Calu3 (cell line): ENCODE data around the gene CST9. TPM values are rescaled to one million over a fixed set of nuclear protein-coding genes. Genes with fewer than 3 reads are reported as not detected.
"Not testable (repeated sequence)": the region's sequence is repeated elsewhere in the genome, so short reads cannot be mapped to it uniquely, and the experiment has no call there.

Source experiments
- BruUV-seq: library from RNA; stranded (reverse); fragments of 400-500 nt; replicated peaks from 2 replicates; lab custom pipeline; 2021; lab: Mats Ljungman, UMichigan
- CTCF ChIA-PET: fragments of 300-600 bp; sonication (Branson Sonifier 250); formaldehyde crosslinking; loops from one replicate; lab custom pipeline; 2022; ENCODE audit warnings: antibody characterized with exemption; lab: Charles Lee
- DNase-seq: peaks from one replicate; pipeline ENCODE4 v3.0.0; 2022
- H3K27ac Mint-ChIP-seq: one replicate; pipeline ENCODE4 v1.8.0; 2022; ENCODE audit warnings: mixed read lengths; ENCODE audit not compliant: unreplicated experiment
- H3K27me3 Mint-ChIP-seq: one replicate; pipeline ENCODE4 v1.8.0; 2022; ENCODE audit warnings: mixed read lengths; ENCODE audit not compliant: unreplicated experiment
- H3K36me3 Mint-ChIP-seq: one replicate; pipeline ENCODE4 v1.8.0; 2022; ENCODE audit warnings: mild to moderate bottlenecking, moderate library complexity, mixed read lengths; ENCODE audit not compliant: insufficient read depth, unreplicated experiment
- H3K4me1 Mint-ChIP-seq: one replicate; pipeline ENCODE4 v1.8.0; 2022; ENCODE audit warnings: mild to moderate bottlenecking, low read depth, mixed read lengths; ENCODE audit not compliant: unreplicated experiment
- H3K4me3 Mint-ChIP-seq: one replicate; pipeline ENCODE4 v1.8.0; 2022; ENCODE audit warnings: mild to moderate bottlenecking, low read depth, moderate library complexity, mixed read lengths; ENCODE audit not compliant: unreplicated experiment
- H3K9me3 Mint-ChIP-seq: one replicate; pipeline ENCODE4 v1.8.0; 2022; ENCODE audit warnings: low read depth, mixed read lengths; ENCODE audit not compliant: unreplicated experiment
- intact Hi-C: fragments of 100-400 bp; cut with micrococcal nuclease; formaldehyde crosslinking; loops from one replicate; pipeline ENCODE4 v1.10.0; 2022; ENCODE audit not compliant: unreplicated experiment
- total RNA-seq: library from RNA; stranded (reverse); gene quantifications from 2 replicates; pipeline ENCODE4 v1.2.3, GENCODE V29; 2022
- TF ChIP-seq, protein P1 (sequence below): fragments of 200-600 bp; IDR thresholded peaks from one replicate; pipeline ENCODE4 v1.8.0; 2022; ENCODE audit warnings: antibody characterized with exemption; ENCODE audit not compliant: unreplicated experiment

CST9 gene
- total RNA-seq, 1 experiment from 2014 or later = not detected

DNA sequence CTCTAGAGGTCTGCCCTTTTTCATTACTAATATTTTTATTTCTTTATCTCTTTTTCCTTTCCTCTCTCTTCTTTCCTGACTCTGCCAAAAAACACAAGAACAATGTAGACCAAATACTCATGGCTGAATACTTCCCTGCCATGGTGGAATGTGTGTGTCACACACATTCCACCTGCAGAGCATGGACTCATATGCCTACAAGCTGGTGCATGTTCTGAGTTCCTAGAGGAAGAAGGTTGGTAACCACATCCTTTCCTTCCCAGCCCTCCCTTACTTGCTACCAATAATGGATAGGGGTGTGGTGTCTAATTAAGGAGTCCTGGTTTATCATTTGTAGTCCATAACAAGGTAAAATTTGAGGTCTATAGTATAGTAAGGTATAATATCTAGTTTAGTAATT lies 22.2 kb downstream of the CST9 start:
- no TSS peak for BruUV-seq
- TF ChIP-seq, protein P1, sequence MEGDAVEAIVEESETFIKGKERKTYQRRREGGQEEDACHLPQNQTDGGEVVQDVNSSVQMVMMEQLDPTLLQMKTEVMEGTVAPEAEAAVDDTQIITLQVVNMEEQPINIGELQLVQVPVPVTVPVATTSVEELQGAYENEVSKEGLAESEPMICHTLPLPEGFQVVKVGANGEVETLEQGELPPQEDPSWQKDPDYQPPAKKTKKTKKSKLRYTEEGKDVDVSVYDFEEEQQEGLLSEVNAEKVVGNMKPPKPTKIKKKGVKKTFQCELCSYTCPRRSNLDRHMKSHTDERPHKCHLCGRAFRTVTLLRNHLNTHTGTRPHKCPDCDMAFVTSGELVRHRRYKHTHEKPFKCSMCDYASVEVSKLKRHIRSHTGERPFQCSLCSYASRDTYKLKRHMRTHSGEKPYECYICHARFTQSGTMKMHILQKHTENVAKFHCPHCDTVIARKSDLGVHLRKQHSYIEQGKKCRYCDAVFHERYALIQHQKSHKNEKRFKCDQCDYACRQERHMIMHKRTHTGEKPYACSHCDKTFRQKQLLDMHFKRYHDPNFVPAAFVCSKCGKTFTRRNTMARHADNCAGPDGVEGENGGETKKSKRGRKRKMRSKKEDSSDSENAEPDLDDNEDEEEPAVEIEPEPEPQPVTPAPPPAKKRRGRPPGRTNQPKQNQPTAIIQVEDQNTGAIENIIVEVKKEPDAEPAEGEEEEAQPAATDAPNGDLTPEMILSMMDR = no peak
- no peak for DNase-seq
- Mint-ChIP-seq H3K4me3 (no peak overlapping the region), H3K4me1 (peaks cover 18% of the 10 kb centered on the region), H3K27ac (no peak overlapping the region), H3K36me3 (no peaks in the 10 kb centered on the region), H3K9me3 (no peaks in the 10 kb centered on the region), H3K27me3 (no peaks in the 10 kb centered on the region)
- intact Hi-C loops = no loop called here
- CTCF ChIA-PET = no interaction called here

DNA sequence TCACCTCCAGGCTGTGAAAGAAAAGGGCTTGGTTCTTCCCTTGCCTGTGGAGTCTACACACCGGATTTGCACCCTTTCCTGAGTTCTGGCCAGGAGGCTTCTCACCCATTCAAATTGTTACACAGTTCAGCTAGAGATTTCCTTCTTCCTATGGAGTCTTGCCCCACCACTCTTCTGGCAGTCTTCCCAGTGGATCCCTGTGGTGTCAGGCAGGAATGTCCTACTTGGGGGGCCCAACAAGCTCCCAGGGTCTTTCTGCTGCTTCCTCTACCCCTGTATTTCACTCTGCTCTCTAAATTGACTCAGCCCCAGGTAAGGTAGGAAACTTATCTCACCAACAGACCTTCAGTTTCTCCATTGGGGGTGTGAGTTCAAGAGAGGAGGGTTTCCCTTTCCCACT lies 23.4 kb downstream of the CST9 start:
- Mint-ChIP-seq H3K4me3 (no peak overlapping the region), H3K4me1 (peaks cover 18% of the 10 kb centered on the region), H3K27me3 (no peaks in the 10 kb centered on the region), H3K36me3 (no peaks in the 10 kb centered on the region), H3K27ac (no peak overlapping the region), H3K9me3 (no peaks in the 10 kb centered on the region)
- CTCF ChIA-PET = no interaction called here
- intact Hi-C loops = no loop called here
- BruUV-seq = no TSS peak
- TF ChIP-seq, protein P1 = no peak
- no peak for DNase-seq

- H3K36me3 Mint-ChIP-seq, BruUV-seq, DNase-seq, H3K27me3 Mint-ChIP-seq, H3K4me3 Mint-ChIP-seq, H3K9me3 Mint-ChIP-seq, CTCF ChIA-PET, H3K27ac Mint-ChIP-seq, intact Hi-C loops: not testable (repeated sequence)
- H3K4me1 Mint-ChIP-seq = peaks cover 18% of the 10 kb centered on the region
Observed at GRCh38 chr20:23581833-23582232, 23.9 kb downstream of the CST9 start.

- Mint-ChIP-seq H3K36me3 (no peaks in the 10 kb centered on the region), H3K27ac (no peak overlapping the region), H3K4me3 (no peak overlapping the region), H3K27me3 (no peaks in the 10 kb centered on the region), H3K4me1 (no peaks in the 10 kb centered on the region), H3K9me3 (no peaks in the 10 kb centered on the region)
- CTCF ChIA-PET = no interaction called here
- intact Hi-C loops = no loop called here
- BruUV-seq = no TSS peak
- TF ChIP-seq, protein P1 = no peak
- DNase-seq = no peak
Observed at GRCh38 chr20:23574977-23575376, 30.7 kb downstream of the CST9 start.

DNA sequence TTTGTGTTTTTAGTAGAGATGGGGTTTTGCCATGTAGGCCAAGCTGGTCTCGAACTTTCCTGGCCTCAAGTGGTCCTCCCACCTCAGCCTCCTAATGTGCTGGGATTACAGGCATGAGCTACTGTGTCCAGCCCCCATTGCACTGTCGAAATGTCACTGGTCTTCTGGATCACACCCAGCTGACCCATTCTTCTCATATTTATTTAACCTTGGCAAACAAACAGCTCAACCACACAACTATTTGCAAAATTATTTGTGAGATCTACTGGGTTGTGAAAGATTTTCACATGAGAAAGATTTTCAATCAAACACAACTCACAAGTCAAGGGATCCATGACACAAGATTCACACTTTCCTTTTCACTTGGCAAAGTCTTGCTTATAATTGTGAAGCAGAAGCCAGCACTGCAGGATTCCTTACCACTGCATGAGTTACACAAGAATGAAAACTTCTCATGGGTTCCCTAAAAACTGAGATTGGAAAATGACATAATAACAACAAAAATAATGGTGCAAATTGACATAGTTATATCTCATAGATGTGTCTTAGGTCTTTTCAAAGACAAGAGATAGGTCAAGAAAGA lies 35.4 kb downstream of the CST9 start:
- Mint-ChIP-seq H3K27ac (no peak overlapping the region), H3K4me1 (no peaks in the 10 kb centered on the region), H3K36me3 (no peaks in the 10 kb centered on the region), H3K9me3 (no peaks in the 10 kb centered on the region), H3K4me3 (no peak overlapping the region), H3K27me3 (no peaks in the 10 kb centered on the region)
- CTCF ChIA-PET = no interaction called here
- DNase-seq = no peak
- BruUV-seq = no TSS peak
- TF ChIP-seq, protein P1 = no peak
- intact Hi-C loops = no loop called here
